Central memory CD4-positive, alpha-beta T cell (primary cell): ENCODE measurements around the gene CNMD.
"Not testable (repeated sequence)": the region's sequence is repeated elsewhere in the genome, so short reads cannot be mapped to it uniquely, and the experiment has no call there.

ENCODE experiments used
- DNase-seq: peaks from one replicate; pipeline ENCODE4 v3.0.0; 2022

Gene CNMD

GRCh38 chr13:52743988-52744387, 4.4 kb upstream of the CNMD start:
- DNase-seq: no peak

GRCh38 chr13:52743569-52743968, 3.9 kb upstream of the CNMD start:
- no peak for DNase-seq

DNA sequence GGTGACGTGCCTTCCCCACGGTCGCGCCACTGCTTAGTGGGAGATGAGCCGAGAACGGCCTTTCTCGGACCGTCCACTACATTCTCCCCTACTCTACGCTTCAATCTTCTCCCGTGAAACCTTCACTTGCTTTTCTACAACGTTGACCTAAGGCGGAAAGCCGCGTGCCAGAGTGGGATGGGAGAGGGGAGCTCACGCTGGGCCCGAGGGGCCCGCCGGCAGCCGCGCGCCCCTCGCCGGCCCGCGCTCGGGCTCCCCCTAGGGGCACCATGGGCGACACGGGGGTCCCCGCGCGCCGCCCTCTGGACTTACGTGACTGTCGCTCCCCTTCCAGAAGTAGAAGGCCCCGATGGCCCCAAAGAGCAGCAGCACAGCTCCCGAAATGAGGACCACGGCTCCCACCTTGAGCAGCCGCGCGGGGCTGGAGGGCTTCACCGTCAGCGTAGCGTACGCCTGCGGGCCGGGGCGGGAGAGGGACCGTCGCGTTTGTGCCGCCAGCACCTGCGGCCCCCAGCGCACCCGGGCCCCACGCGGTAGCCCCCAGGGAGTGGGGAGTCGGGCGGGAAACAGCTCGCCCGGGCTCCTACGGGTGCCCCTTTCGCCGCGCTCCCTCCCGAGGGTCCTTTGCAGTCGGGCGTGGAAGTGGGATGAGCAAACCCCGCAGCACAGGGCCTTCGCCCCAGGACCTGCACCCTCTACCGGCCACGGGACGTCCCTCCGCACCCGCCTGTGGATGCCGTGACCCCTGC, 727 bp downstream of the CNMD start:
- no peak for DNase-seq

DNA sequence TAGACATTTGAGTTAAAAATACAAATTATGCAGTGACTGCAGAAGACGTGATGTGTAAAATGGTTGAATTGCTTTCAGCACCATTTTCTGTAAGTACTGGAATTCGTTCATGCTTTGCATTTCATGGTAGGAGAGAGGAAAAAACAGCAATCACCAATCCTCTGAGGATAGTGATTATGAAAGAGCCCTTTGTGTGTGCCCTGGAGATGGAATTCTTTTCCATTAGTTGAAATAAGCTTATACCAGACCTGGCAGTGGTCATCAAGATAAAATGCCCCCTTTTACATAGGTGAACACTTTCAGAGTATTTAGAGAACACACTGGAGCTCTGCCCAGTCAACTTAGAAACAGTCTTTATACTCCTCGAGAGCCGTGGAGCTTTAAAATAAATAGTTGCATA, 1.7 kb downstream of the CNMD start:
- no peak for DNase-seq

- DNase-seq: no peak
Measured at GRCh38 chr13:52737451-52737850, 2.2 kb downstream of the CNMD start.

DNA sequence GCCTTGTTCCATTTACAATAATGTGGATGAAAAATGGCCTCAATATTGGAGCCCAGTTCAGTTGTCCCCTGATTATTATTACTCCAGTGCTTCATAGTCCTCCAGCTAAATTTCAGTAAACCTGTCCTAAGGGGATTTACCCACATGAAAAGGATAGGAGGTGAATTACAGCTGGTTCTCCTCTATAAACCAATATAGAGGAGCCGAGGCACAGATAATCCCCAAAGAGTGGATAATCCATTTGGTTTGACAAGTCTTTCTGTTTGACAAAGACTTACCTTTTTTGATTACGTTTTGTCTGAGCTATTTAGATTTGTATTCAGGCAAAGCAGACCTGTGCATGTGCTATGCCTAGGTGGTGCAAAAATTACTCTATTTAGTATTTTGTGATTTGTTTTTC, 2.7 kb downstream of the CNMD start:
- DNase-seq: no peak

DNA sequence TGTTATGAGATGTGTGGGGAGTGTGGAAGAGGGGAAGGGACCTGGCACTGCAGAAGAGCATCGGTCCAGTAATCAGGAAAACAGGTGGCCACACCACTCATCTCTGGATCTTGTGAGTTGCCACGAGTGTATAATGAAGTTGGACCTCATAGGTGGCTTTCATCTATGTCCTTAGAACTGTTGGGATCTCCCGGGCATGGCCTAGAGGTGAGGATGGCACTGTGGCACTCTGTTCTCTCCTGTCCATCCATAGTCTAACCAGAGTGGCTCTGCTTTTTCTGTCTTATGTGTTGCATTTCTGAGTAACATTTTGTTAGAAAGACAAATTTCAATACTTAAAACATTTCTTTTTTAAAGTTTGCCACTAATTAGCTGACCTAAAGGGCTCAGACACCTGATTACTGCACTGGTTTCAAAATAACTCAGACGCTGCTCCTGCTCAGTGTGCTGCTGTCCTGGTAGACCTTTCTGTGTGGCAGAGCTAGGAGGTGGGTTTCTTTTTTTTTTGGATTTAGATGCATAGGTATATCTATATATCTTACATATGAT, 5.5 kb downstream of the CNMD start:
- no peak for DNase-seq

- DNase-seq: no peak
Measured at GRCh38 chr13:52726258-52726657, 13.4 kb downstream of the CNMD start.

DNA sequence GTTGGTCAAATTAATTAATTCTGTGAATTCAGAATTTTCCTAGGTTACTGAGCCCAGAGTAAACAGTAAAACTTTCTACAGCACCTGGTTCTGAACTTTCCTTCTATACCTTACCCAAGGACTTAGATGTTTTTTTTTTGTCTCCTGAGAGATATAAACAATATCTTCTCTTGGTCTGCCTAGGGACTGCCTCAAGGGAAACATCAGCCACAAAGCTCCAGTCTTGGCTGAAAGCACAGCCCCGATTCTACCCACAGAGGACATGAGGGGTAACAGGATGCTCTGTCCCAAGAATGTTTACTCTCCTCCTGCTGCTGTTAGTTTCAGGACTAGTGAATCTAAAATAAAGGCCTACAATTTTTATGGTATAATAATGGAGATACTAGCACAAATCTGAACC, 14.3 kb downstream of the CNMD start:
- DNase-seq: no peak

- no peak for DNase-seq
Measured at GRCh38 chr13:52723181-52723580, 16.4 kb downstream of the CNMD start.

DNA sequence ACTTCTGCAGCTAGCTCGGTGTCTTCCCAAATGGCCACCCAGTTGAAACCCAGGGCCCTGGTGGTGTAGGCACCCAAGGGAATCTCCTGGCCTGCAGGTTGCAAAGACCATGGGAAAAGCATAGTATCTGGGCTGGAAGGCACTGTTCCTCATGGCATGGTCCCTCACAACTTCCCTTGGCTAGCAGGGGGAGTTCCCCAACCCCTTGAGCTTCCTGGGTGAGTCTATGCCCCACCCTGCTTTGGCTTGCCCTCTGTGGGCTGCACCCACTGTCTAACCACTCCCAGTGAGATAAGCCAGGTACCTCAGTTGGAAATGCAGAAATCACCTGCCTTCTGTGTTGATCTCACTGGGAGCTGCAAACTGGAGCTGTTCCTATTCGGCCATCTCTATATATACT, 18.3 kb downstream of the CNMD start:
- DNase-seq: not testable (repeated sequence)

GRCh38 chr13:52720904-52721303, 18.7 kb downstream of the CNMD start:
- not testable (repeated sequence) for DNase-seq

- no peak for DNase-seq
Measured at GRCh38 chr13:52713894-52714293, 25.7 kb downstream of the CNMD start.

GRCh38 chr13:52712385-52712784, 27.2 kb downstream of the CNMD start:
- DNase-seq: no peak

DNA sequence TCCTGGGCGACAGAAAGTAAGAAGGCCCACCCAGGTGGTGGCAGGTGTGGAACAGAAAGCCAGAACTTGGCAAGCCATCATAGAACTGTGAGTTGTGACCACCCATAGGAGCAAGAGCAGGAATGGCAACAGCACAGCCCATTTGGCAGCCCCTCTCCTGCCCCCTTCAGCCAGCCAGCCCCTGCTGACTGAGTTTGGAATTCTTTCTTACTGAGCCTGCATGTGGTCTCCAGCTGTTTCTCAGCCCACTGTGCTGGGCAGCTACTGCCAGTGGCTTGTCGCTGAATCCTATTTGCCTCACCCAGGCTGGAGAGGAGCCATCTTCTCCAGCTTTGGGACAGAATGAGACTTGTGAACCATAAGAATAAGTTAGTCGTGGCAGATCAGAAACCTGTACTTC, 28.3 kb downstream of the CNMD start:
- DNase-seq: no peak

DNA sequence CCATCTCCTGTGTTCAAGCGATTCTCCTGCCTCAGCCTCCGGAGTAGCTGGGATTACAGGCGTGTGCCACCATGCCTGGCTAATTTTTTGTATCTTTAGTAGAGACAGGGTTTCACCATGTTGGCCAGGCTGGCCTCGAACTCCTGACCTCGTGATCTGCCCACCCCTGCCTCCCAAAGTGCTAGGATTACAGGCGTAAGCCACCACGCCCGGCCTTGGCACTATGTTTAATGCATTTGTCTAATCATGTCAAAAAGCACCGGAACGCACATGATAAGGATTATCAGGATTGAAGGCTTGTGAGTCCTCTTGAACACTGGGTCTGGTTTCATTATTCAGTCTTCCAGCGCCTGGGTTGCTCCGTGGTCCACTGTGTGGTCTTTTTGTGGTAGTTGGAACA, 31.4 kb downstream of the CNMD start:
- DNase-seq: not testable (repeated sequence)

DNA sequence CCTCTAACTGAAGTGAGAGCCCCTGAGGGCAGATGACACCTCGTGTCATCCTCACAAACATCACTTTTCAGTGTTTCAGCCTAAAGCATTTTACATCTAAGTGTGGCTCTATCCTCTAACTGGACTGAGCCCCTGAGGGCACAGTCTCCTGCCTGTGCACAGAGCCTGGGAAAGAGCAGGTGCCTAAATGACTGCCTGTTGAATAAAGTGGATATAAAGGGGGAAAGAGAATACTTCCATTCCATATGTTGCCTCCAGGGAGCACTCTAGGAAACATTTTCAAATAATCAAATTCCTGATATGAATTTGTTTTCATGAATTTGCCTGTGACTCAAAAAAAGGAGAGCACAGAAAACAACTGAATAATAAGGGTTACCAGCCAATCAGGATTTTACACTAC, 32.2 kb downstream of the CNMD start:
- DNase-seq: no peak

- no peak for DNase-seq
Measured at GRCh38 chr13:52706081-52706480, 33.5 kb downstream of the CNMD start.

DNA sequence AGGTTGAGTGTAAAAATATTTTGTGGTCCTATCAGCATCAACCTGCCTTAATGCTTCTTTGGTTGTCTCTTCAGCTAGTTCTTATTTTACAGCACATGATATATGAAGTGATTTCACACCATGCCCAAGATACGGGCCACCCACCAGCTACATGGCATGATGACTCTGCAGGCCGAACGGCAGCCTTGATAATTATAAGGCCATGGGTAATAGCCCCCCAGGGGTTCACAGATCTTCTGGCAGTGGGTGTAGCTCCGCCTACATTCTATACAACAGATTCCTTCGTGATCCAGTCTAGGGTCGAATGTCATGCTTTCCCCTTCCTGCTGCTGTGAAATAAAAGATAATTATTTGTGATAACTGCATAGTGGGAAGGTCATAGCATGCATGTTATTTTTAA, 36.1 kb downstream of the CNMD start:
- no peak for DNase-seq

DNA sequence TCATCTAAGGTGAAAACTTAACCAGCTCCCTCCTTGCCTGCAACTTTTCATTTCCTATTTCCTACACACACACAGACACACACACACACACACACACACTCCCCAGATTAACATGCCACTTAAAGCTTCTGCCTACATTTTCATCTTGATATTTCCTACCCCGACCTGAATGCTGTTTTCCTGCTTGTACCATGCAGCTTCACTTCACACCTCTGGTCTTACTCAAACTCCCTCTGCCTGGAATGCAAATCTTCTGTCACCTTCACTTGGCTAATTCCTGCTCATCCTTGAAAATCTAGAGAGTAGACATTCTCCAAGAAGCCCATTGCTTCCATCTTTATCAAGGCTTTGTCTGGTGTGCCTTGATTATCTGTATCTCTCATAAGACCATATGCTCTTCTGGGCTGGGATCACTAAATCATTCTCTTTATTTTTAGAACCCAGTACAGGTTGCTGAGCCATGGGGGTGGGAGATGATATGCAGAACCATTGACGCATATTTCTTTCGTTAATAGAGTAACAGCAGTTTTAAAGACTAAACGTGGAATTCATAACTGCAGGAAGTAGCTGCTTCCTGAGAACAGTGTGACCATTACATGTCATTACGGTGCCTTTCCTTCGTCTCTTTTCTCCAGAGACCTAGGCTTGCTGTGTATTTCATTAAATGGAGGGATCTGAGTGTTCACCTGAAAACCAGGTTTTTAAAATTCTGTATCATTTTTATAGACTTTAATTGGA, 37.7 kb downstream of the CNMD start:
- DNase-seq: no peak

GRCh38 chr13:52696566-52696965, 43.1 kb downstream of the CNMD start:
- no peak for DNase-seq

- no peak for DNase-seq
Measured at GRCh38 chr13:52695856-52696255, 43.8 kb downstream of the CNMD start.

GRCh38 chr13:52686376-52686775, 53.2 kb downstream of the CNMD start:
- no peak for DNase-seq

GRCh38 chr13:52685806-52686205, 53.8 kb downstream of the CNMD start:
- not testable (repeated sequence) for DNase-seq
